Mammary epithelial cell (primary cell): ENCODE results near the gene BMP8B.

Experiments
- EZH2 ChIP-seq: IDR thresholded peaks from 2 replicates; pipeline ENCODE4 v1.6.1; 2012; ENCODE audit warnings: low read length, inconsistent platforms, borderline replicate concordance
- TF ChIP-seq, protein P1 (sequence below), 2 donors: IDR thresholded peaks in 1 of 2; conservative IDR thresholded peaks in 1 of 2; 2 replicates each; pipeline ENCODE4 v1.5.1; 2011 to 2012; ENCODE audit warnings: inconsistent platforms in 2 of 2, low read length in 2 of 2, mild to moderate bottlenecking in 2 of 2, control low read depth in 1 of 2, low read depth in 1 of 2; ENCODE audit not compliant: insufficient read depth in 1 of 2; ENCODE audit errors: extremely low read depth in 1 of 2

- TF ChIP-seq, protein P1, sequence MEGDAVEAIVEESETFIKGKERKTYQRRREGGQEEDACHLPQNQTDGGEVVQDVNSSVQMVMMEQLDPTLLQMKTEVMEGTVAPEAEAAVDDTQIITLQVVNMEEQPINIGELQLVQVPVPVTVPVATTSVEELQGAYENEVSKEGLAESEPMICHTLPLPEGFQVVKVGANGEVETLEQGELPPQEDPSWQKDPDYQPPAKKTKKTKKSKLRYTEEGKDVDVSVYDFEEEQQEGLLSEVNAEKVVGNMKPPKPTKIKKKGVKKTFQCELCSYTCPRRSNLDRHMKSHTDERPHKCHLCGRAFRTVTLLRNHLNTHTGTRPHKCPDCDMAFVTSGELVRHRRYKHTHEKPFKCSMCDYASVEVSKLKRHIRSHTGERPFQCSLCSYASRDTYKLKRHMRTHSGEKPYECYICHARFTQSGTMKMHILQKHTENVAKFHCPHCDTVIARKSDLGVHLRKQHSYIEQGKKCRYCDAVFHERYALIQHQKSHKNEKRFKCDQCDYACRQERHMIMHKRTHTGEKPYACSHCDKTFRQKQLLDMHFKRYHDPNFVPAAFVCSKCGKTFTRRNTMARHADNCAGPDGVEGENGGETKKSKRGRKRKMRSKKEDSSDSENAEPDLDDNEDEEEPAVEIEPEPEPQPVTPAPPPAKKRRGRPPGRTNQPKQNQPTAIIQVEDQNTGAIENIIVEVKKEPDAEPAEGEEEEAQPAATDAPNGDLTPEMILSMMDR (conservative IDR thresholded peaks at IDR 0.05 in 1 of 2, IDR thresholded peaks at IDR 0.05 in 1 of 2; ENCODE audit: extremely low read depth in 1 of 2, insufficient read depth in 1 of 2, low read depth in 1 of 2, low read length in 2 of 2), result no peak
- TF ChIP-seq EZH2, result no peak
Measured at GRCh38 chr1:39776886-39777285, 11.8 kb downstream of the BMP8B start.
